Thyroid gland (tissue), 4 donors: ENCODE results near the gene OCA2. TPM values are rescaled to one million over a fixed set of nuclear protein-coding genes. Genes with fewer than 3 reads are reported as not detected.
"Not testable (repeated sequence)": the region's sequence is repeated elsewhere in the genome, so short reads cannot be mapped to it uniquely, and the experiment has no call there.

ENCODE experiments used
- DNase-seq, 2 donors: peaks; one replicate each; pipeline ENCODE4 v3.0.0-alpha.2; 2019
- H3K27ac ChIP-seq, 3 donors: fragments of 200-600 bp; sonication (generic); 1 replicate in 2 of 3; 2 replicates in 1 of 3; pipeline ENCODE4 v1.5.1; 2016 to 2019; ENCODE audit warnings: mild to moderate bottlenecking in 1 of 3, moderate library complexity in 1 of 3
- H3K27me3 ChIP-seq: fragments of 200-600 bp; sonication (generic); one replicate; pipeline ENCODE4 v1.5.1; 2019
- H3K36me3 ChIP-seq, 2 donors: fragments of 200-600 bp; sonication (generic); one replicate each; pipeline ENCODE4 v1.5.1; 2016 to 2019
- H3K4me1 ChIP-seq, 2 donors: fragments of 200-600 bp; sonication (generic); one replicate each; pipeline ENCODE4 v1.5.1; 2017 to 2019
- H3K4me3 ChIP-seq, 3 donors: fragments of 200-600 bp; sonication (generic); replicated peaks in 1 of 3; 1 replicate in 2 of 3; 2 replicates in 1 of 3; pipeline ENCODE4 v1.5.1; 2016; ENCODE audit warnings: mild to moderate bottlenecking in 1 of 3
- H3K9me3 ChIP-seq: fragments of 200-600 bp; sonication (generic); one replicate; pipeline ENCODE4 v1.5.1; 2017
- CTCF ChIP-seq, 6 experiments: fragments of 200-600 bp in 3 of 6; fragments of 450-650 bp in 3 of 6; sonication (generic) in 3 of 6; IDR thresholded peaks; one replicate each; pipeline ENCODE4 v1.5.1; 2016 to 2019; ENCODE audit warnings: antibody characterized with exemption in 6 of 6, mild to moderate bottlenecking in 2 of 6, inconsistent platforms in 1 of 6, moderate library complexity in 1 of 6
- POLR2A ChIP-seq, 2 donors: fragments of 450-650 bp; IDR thresholded peaks; one replicate each; pipeline ENCODE4 v1.6.1; 2017; ENCODE audit warnings: antibody characterized with exemption in 2 of 2, mild to moderate bottlenecking in 2 of 2, moderate library complexity in 1 of 2
- WGBS, 2 donors: methylation state at CpG; one replicate each; pipeline ENCODE4 v1.1.5; 2017; 5-methylcytosine and 5-hydroxymethylcytosine counted together
- intact Hi-C: fragments of 100-400 bp; cut with DNase I; formaldehyde crosslinking; loops from one replicate; pipeline ENCODE4 v1.15.1; 2023
- total RNA-seq, 4 donors: library from RNA; depleted of rRNA; stranded (reverse); fragments of >200 nt; gene quantifications; one replicate each; pipeline ENCODE4 v1.2.3, GENCODE V29; 2016

OCA2 gene
- total RNA-seq, 4 donors from 2014 or later: 5.5 to 20.5 (median 13.8) TPM

GRCh38 chr15:27958911-27959578 is 140.1 kb downstream of the OCA2 start:
- Histone ChIP-seq H3K27me3 (no peaks in the 10 kb centered on the region), H3K4me1 (no peaks in the 10 kb centered on the region), H3K27ac (no peak overlapping the region), H3K9me3 (no peaks in the 10 kb centered on the region), H3K36me3 (no peaks in the 10 kb centered on the region), H3K4me3 (no peak overlapping the region)
- 59 to 63% methylated on average over 10 of the region's 10 CpGs for WGBS, 2 donors
- DNase-seq: no peak
- intact Hi-C loops: no loop called here
- no peak for TF ChIP-seq CTCF (IDR thresholded peaks at IDR 0.05)
- no peak for TF ChIP-seq POLR2A (IDR thresholded peaks at IDR 0.05)

GRCh38 chr15:27956285-27956684 is 142.8 kb downstream of the OCA2 start:
- 45 to 68% methylated on average over 6 to 8 of the region's 8 CpGs for WGBS, 2 donors
- no peak for DNase-seq
- H3K36me3 ChIP-seq: peaks cover 0 to under 1% of the 10 kb centered on the region in 2 donors
- TF ChIP-seq CTCF (IDR thresholded peaks at IDR 0.05): no peak
- no peak for TF ChIP-seq POLR2A (IDR thresholded peaks at IDR 0.05)
- no peak overlapping the region for H3K4me3 ChIP-seq
- no peak overlapping the region for H3K27ac ChIP-seq
- H3K27me3 ChIP-seq: no peaks in the 10 kb centered on the region
- no peaks in the 10 kb centered on the region for H3K9me3 ChIP-seq
- H3K4me1 ChIP-seq: no peaks in the 10 kb centered on the region
- intact Hi-C loops: no loop called here

GRCh38 chr15:27955087-27955486 is 144.0 kb downstream of the OCA2 start:
- H3K9me3 ChIP-seq: no peaks in the 10 kb centered on the region
- no peak for DNase-seq

GRCh38 chr15:27952593-27952992 is 146.5 kb downstream of the OCA2 start:
- intact Hi-C loops: not testable (repeated sequence)
- 95 to 97% methylated on average over 6 of the region's 6 CpGs for WGBS, 2 donors

More at GRCh38 chr15:27955087-27955486, 144.0 kb downstream of the OCA2 start:
- TF ChIP-seq POLR2A (IDR thresholded peaks at IDR 0.05) (no peak), CTCF (IDR thresholded peaks at IDR 0.05) (no peak)
- Histone ChIP-seq H3K4me3 (no peak overlapping the region), H3K36me3 (peaks cover 0 to 3% of the 10 kb centered on the region in 2 donors), H3K4me1 (no peaks in the 10 kb centered on the region), H3K27me3 (no peaks in the 10 kb centered on the region), H3K27ac (no peak overlapping the region)
- WGBS, 2 donors: 91 to 94% methylated on average over 10 of the region's 10 CpGs
- intact Hi-C loops: no loop called here

GRCh38 chr15:27951191-27951890 is 147.8 kb downstream of the OCA2 start:
- H3K36me3 ChIP-seq: peaks cover 0 to 3% of the 10 kb centered on the region in 2 donors
- no peaks in the 10 kb centered on the region for H3K27me3 ChIP-seq
- no peaks in the 10 kb centered on the region for H3K4me1 ChIP-seq
- intact Hi-C loops: no loop called here
- WGBS, 2 donors: 87 to 88% methylated on average over 13 of the region's 13 CpGs
- no peaks in the 10 kb centered on the region for H3K9me3 ChIP-seq
- TF ChIP-seq CTCF (IDR thresholded peaks at IDR 0.05) (no peak), POLR2A (IDR thresholded peaks at IDR 0.05) (no peak)
- H3K4me3 ChIP-seq: no peak overlapping the region
- H3K27ac ChIP-seq: no peak overlapping the region
- no peak for DNase-seq

More at GRCh38 chr15:27952593-27952992, 146.5 kb downstream of the OCA2 start:
- DNase-seq, H3K4me1 ChIP-seq, H3K4me3 ChIP-seq, H3K27ac ChIP-seq, H3K9me3 ChIP-seq, H3K27me3 ChIP-seq, H3K36me3 ChIP-seq: not testable (repeated sequence)
